Vagina (tissue), 2 donors: ENCODE data around the gene GRM8.

Experiments
- POLR2A ChIP-seq, 2 donors: fragments of 450-650 bp; IDR thresholded peaks; one replicate each; pipeline ENCODE4 v1.6.1; 2017; ENCODE audit warnings: antibody characterized with exemption in 2 of 2, mild to moderate bottlenecking in 2 of 2, moderate library complexity in 2 of 2
- POLR2AphosphoS5 ChIP-seq, 2 donors: sonication (generic); formaldehyde crosslinking; IDR thresholded peaks; one replicate each; pipeline ENCODE4 v1.9.0; 2017; ENCODE audit warnings: antibody characterized with exemption in 2 of 2, mild to moderate bottlenecking in 2 of 2, low read depth in 1 of 2; ENCODE audit not compliant: insufficient read depth in 1 of 2

DNA sequence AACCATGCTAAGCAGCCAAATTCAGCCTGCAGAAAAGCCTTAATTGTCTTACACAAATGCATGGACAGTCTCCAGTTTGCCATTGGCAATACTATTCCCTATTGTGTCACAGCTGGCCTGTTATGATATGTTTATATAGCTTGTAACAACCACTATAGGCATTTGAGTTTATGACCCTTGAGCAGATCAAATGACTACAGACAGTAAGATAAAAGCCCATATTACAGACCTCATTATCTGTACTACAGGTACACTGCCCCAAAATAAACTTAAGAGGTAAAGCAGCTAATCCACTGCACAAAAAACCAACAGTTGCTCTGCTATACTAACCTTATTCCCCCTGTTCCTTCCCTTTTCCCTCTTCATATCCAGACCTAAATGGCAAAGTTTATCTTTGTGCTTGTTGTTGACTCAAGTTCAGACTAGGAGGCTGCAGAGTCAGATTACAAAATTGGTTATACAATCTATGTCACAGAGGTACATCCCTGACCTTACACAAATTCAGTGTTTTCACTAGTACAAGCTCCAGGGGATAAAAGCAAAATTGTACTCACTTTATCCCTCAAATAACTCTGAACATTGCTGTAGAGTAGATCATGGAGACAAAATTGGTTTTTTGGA is 218.4 kb downstream of the GRM8 start:
- TF ChIP-seq POLR2A (IDR thresholded peaks at IDR 0.05) (no peak), POLR2AphosphoS5 (IDR thresholded peaks at IDR 0.05; ENCODE audit: insufficient read depth in 1 of 2, low read depth in 1 of 2) (no peak)
